Fibroblast of villous mesenchyme (primary cell): ENCODE measurements around the gene LIG1. TPM values are rescaled to one million over a fixed set of nuclear protein-coding genes. Genes with fewer than 3 reads are reported as not detected.
A peak's percentile ranks its signal among the peaks of the same experiment; 100 is the strongest.

Source experiments
- DNase-seq: peaks from one replicate; pipeline ENCODE4 v3.0.0-alpha.2; 2010; ENCODE audit warnings: low read depth
- H3K4me3 ChIP-seq: 2 replicates; pipeline ENCODE4 v1.5.1; 2011; ENCODE audit warnings: low read depth, mild to moderate bottlenecking, low read length
- total RNA-seq: library from RNA; depleted of rRNA; stranded (reverse); fragments of >200 nt; gene quantifications from 2 replicates; pipeline ENCODE4 v1.2.3, GENCODE V29; 2012
- TF ChIP-seq, protein P1 (sequence below): IDR thresholded peaks from 2 replicates; pipeline ENCODE4 v1.5.1; 2012; ENCODE audit warnings: low read depth, mild to moderate bottlenecking, low read length; ENCODE audit not compliant: insufficient read depth

The LIG1 gene
- total RNA-seq, 1 donor = 10.4 TPM

DNA sequence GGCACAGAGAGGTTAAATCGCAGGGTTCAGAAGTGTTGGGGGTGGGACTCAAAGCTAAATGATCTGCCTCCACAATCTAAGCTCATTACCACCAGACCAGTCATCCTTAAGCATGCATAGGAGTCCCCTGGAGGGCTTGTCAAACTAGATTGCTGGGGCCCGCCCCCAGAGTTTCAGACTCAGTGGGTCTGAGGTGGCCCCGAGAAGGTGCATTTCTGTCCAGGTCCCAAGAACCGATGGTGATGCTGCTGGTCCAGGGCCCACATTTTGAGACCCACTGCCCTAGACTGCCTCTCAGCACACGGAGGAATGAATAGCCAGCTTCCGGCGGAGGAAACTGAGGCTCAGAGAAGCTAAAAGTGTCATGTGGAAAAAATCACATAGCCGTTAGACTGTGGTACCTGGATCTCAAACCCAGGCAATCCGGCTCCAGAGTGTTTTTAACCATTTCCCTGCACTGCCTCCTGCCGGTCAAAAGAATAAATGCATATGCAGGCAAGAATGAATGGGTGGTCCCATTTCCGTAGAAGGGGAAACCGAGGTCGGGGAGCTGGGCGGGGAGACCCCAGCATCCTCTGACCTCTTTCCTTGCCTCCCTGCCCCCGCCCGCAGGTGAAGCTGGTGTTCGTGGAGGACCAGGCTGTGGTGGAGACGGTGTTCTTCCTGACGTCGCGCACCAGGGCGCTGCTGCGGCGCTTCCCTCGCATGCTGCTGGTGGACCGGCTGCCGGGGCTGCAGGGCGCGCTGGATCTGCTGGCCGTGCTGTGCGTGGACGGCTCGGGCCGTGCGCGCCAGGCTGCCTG lies 24.1 kb upstream of the LIG1 start:
- TF ChIP-seq, protein P1, sequence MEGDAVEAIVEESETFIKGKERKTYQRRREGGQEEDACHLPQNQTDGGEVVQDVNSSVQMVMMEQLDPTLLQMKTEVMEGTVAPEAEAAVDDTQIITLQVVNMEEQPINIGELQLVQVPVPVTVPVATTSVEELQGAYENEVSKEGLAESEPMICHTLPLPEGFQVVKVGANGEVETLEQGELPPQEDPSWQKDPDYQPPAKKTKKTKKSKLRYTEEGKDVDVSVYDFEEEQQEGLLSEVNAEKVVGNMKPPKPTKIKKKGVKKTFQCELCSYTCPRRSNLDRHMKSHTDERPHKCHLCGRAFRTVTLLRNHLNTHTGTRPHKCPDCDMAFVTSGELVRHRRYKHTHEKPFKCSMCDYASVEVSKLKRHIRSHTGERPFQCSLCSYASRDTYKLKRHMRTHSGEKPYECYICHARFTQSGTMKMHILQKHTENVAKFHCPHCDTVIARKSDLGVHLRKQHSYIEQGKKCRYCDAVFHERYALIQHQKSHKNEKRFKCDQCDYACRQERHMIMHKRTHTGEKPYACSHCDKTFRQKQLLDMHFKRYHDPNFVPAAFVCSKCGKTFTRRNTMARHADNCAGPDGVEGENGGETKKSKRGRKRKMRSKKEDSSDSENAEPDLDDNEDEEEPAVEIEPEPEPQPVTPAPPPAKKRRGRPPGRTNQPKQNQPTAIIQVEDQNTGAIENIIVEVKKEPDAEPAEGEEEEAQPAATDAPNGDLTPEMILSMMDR = peak; percentile 46
- no peak for DNase-seq
- no peak overlapping the region for H3K4me3 ChIP-seq

DNA sequence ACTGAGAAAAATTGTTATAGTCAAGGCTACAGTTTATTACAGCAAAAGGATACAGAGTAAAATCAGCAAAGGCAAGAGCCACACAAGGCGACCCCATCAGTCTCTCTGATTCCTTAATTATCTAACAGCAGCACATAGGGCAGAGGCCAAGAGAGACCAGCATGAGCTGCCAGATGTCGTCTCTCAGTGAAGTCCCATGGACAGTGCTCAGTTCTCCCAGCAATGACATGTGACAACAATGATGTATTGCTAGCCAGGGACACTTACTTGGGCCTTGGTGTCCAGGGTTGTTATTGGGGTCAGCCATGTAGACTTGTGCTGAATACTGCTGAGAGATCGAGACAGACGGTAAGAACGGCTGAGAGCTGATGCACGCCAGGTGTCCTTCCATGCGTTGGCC lies 22.6 kb upstream of the LIG1 start:
- H3K4me3 ChIP-seq = no peak overlapping the region
- DNase-seq = no peak

DNA sequence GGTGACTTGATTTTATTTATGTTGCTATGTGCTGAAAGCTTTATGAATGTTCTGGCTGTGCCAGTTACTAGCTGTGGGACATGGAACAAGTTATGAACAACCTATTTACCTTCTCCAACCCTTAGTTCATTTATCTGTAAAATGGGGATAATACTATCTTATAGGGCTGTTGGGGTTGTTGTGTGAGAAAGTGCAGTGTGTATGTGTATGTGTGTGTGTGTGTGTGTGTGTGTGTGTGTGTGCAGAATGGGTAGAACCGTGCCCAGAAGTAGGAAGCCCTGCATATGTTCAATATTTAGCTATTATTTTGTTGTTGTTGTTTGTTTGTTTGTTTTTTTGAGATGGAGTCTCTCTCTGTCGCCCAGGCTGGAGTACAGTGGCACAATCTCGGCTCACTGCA lies 20.7 kb upstream of the LIG1 start:
- no peak for DNase-seq
- TF ChIP-seq, protein P1 = no peak
- no peak overlapping the region for H3K4me3 ChIP-seq

More for the DNA sequence above, 22.6 kb upstream of the LIG1 start:
- TF ChIP-seq, protein P1 = no peak

DNA sequence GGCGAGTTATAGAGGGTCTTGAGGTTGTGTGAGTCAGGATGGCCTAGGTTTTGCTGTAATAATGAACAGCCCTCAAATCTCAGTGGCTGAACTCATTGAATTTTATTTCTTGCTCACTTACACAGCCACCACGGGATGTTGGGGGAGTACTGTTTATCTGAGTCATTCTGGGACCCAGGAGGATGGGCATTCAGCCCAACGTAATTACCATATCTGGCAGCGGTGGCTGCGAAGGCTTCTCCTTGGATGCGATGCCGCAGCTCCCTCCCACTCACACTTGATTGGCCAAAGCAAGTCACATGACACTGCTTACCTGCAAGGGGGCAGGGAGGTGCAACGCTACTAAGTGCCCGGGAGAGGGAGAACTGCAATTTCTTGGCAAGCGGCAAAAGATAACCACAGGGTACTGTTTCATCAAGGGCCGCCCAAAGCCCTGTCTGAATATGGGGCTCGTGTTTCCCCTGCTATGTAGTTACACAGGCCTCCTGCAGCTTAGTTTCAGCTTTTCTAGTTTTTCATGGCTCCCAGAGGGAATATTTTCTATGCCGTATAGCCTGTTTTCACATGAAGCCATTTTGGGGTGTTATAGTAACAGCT lies 20.2 kb upstream of the LIG1 start:
- DNase-seq = no peak
- H3K4me3 ChIP-seq = no peak overlapping the region
- TF ChIP-seq, protein P1 = no peak

DNA sequence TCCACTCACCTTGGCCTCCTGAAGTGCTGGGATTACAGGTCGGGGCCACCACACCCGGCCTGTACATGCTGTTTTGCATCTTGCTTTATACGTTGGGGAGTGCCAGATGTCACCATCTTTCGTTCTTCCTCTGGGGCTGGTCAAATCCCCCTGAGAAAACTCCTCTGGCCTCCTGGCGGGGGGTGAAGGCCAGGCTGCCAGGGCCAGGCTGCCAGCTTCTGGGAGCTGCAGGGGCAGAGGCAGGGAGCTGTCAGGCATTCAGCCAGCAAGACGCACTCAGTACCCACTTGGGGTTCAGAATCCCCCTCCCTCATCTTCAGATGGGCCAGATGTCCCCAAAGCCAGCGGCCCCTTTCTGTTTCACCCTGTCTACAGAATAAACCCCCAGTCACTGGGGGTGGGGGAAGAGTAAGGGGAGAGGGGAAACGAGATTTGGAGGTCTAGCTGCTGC lies 16.4 kb upstream of the LIG1 start:
- H3K4me3 ChIP-seq = no peak overlapping the region
- DNase-seq = no peak
- TF ChIP-seq, protein P1 = no peak

DNA sequence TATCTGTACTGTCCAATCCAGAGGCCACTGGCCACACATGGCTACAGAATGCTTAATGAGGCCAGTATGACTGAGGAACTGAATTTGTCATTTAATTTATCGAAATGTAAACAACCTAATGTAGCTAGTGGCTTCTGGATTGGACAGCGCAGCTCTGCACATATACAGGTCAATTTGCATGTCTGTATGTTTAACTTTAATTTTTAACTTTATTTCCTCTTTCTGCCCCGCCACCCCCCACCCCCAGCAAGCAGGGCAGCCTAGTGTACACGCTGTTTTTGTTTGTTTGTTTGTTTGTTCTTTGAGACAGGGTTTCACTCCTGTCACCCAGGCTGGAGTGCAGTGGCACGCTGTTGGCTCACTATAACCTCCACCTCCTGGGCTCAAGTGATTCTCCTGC lies 15.9 kb upstream of the LIG1 start:
- no peak overlapping the region for H3K4me3 ChIP-seq
- DNase-seq = no peak
- TF ChIP-seq, protein P1 = no peak
